Breast epithelium (tissue), 3 donors: Measurements from ENCODE around the gene KIR3DL1.

Experiments
- POLR2A ChIP-seq: fragments of 450-650 bp; IDR thresholded peaks from one replicate; pipeline ENCODE4 v1.6.1; 2016; ENCODE audit warnings: antibody characterized with exemption, mild to moderate bottlenecking, moderate library complexity
- TF ChIP-seq, protein P1 (sequence below), 3 donors: fragments of 450-650 bp; IDR thresholded peaks; one replicate each; pipeline ENCODE4 v1.5.1; 2016 to 2017; ENCODE audit warnings: antibody characterized with exemption in 3 of 3, mild to moderate bottlenecking in 3 of 3, moderate library complexity in 3 of 3

- TF ChIP-seq, protein P1, sequence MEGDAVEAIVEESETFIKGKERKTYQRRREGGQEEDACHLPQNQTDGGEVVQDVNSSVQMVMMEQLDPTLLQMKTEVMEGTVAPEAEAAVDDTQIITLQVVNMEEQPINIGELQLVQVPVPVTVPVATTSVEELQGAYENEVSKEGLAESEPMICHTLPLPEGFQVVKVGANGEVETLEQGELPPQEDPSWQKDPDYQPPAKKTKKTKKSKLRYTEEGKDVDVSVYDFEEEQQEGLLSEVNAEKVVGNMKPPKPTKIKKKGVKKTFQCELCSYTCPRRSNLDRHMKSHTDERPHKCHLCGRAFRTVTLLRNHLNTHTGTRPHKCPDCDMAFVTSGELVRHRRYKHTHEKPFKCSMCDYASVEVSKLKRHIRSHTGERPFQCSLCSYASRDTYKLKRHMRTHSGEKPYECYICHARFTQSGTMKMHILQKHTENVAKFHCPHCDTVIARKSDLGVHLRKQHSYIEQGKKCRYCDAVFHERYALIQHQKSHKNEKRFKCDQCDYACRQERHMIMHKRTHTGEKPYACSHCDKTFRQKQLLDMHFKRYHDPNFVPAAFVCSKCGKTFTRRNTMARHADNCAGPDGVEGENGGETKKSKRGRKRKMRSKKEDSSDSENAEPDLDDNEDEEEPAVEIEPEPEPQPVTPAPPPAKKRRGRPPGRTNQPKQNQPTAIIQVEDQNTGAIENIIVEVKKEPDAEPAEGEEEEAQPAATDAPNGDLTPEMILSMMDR (IDR thresholded peaks at IDR 0.05) = no peak
- TF ChIP-seq POLR2A = no peak
These were observed 61.2 kb downstream of the KIR3DL1 start for GRCh38 chr19:54877471-54877870.
